Hepatic stellate cell (primary cell): ENCODE measurements around the gene CCT7.
A peak's percentile ranks its signal among the peaks of the same experiment; 100 is the strongest.
"Not testable (repeated sequence)": the region's sequence is repeated elsewhere in the genome, so short reads cannot be mapped to it uniquely, and the experiment has no call there.

ENCODE experiments used
- DNase-seq: peaks from one replicate; pipeline ENCODE4 v3.0.0; 2011; ENCODE audit warnings: low spot score

Gene CCT7

GRCh38 chr2:73255007-73255644, 21.0 kb downstream of the CCT7 start:
- DNase-seq = no peak

DNA sequence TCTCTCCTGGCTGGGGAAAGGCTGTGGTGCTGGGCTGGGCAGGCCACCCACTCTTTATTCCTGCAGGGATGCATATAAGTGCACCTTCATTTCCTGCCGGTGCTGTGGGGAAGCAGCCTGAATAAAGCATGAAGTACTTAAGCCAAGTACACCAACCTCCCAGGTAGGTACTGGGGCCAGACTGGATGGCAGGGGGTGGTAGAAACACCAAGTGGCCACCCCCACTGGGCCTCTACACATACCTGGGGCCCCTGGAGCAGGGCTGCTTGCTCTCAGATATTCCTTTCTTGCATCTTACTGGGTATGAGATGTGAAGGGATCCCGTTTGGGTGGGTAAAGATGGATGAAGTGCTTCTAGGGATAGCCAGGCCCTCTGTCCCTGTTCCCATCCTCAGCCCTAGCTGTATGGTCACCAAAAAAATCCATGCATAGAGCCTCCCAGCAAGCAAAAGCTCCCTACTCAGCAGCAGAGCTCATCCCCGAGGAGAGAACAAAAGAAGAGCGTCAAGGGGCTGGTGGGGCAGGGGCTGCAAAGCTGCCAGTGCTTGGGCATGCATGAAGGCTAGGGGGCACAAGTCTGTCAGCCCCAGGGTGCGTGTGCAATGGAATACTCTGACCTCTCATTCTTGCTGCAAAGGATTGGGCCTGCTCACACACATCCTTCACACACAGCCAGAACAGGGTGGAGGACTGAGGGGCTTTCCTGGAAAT, 22.0 kb downstream of the CCT7 start:
- no peak for DNase-seq

- DNase-seq = no peak
These were observed 22.5 kb downstream of the CCT7 start for GRCh38 chr2:73256618-73256922.

DNA sequence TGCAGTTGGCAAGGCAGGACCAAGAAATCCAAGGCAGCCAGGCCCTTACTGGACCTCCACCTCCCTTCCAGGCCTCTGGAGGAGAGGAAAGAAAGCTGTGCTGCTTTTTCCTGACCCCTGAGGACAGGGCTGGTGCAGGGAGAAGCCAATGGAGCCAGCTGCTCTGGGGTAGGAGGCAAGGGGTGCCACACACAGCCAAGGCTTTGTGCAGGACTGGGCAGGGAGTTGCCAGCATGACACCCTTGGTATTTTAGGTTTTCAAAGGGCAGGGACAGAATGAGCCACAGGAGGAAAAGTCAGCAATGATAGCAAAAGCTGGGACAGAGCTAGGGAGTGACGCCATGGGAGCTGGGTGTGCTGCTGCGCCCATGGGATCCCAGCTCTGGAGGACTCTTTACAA, 22.9 kb downstream of the CCT7 start:
- DNase-seq = no peak

- DNase-seq = no peak
These were observed 23.5 kb downstream of the CCT7 start for GRCh38 chr2:73257425-73258125.

DNA sequence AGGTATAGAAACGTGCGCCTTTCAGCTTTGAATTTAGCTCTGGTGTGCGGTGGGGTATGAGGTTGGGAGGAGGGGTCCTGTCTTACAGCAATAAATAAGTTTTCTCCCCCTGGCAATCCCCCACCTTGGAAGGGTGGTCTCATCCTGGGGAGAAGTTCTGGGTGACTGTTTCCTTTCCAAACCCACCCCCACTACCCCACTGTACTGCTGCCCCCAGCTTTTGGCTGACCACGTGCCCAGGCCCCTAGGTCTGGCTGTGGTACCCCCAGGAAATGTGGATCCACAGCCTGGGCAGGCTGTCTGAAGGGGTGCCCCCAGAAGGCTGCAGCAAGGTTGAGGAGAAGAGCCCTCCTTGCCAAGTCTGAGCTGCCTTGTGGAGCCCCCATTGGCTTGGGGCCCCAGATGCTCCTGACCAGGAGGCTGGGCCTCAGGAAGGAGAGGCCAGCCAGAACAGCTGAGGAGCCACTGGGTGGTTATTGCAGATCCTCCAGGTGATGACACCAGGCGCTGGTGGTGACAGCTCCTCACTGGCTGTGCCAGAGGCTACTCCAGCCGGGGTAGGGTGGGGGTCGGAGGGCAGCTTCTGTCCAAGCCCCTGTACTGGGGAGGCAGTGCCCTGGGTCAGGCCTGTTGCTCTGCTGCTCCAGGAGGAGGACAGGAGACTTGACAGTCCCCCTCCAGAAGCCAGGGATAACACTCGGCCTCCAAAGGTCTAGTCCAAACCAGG, 24.2 kb downstream of the CCT7 start:
- no peak for DNase-seq

GRCh38 chr2:73258913-73259215, 24.8 kb downstream of the CCT7 start:
- no peak for DNase-seq

DNA sequence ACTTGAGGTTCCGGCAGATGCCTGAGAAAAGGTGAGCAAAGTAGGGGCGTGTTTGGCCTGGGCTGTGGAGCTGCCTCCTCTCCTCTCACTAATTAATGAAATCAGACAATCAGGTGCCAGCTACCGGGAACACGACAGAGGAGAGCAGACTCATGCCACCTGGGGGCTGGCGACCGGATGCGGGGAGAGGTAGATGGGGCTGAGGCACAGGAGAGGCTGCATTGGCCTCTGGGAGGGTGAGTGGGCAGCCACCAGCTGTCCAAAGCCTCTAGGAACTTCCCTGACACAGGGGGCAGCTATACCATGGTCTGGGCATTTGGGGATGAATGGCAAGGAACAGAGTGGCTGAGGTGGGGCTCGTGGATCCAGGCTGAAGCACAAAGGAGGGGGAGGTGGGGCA, 25.2 kb downstream of the CCT7 start:
- no peak for DNase-seq

GRCh38 chr2:73259704-73260337, 25.7 kb downstream of the CCT7 start:
- DNase-seq = no peak

- peak; percentile 91 for DNase-seq
These were observed 26.4 kb downstream of the CCT7 start for GRCh38 chr2:73260338-73260984.

DNA sequence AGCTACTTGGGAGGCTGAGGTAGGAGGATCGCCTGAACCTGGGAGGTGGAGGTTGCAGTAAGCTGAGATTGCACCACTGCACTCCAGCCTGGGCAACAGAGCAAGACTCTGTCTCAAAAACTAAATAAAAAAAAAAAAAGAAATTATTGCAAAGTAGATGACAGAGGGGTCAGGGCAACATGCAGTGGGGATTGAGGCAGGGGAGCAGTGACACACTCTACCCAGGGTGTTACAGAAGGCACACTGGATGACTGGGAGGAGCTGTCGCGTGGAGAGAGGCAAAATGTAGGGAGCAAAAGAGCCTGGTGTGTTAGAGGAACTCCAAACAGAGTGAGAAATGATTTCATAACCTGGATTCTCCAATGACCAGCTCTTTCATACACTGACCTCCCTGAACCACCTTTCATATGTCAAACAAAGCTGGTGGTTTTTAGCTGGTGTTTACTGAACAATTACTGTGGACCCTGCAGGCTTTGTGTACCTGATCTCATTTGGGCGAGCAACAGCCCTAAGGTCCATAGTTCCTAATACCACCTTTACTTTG, 28.1 kb downstream of the CCT7 start:
- no peak for DNase-seq

DNA sequence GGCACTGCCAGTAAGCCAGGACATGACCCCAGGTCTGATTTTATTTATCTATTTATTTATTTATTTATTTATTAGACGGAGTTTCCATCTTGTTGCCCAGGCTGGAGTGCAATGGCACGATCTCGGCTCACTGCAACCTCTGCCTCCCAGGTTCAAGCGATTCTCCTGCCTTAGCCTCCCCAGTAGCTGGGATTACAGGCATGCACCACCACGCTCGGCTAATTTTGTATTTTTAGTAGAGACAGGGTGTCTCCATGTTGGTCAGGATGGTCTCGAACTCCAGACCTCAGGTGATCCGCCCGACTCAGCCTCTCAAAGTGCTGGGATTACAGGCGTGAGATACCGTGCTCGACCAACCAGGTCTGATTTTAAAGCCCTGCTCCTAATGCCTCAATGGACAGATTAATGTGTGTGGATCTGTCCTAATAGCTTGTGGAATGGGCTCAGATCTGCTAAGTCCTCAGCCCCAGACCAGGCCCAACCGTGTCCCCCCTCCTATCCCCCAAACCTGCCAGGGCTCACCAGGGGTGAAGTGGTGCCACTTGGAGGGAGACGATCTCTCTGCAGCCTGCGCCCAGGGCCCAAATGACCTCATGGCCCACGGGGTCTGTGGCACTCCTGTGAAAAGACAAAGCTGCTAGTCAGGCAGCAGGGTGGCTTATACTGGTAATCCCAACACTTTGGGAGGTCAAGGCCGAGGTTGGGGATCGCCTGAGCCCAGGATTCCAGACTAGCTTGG, 28.8 kb downstream of the CCT7 start:
- DNase-seq = not testable (repeated sequence)

- DNase-seq = no peak
These were observed 29.6 kb downstream of the CCT7 start for GRCh38 chr2:73263540-73264331.

DNA sequence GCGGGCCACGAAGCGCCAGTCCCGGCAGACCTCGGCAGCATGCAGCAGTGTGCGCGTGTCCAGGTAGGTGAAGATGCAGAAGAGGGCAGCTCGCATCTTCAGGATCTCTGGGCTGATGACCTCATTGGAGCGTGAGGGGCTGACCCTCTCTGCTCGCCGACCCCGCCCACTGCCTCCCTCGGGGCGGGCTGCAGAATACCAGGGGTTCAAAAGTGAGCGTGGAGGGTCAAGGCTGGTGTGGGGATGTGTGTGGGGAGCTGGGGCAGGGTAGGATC, 30.2 kb downstream of the CCT7 start:
- DNase-seq = no peak

DNA sequence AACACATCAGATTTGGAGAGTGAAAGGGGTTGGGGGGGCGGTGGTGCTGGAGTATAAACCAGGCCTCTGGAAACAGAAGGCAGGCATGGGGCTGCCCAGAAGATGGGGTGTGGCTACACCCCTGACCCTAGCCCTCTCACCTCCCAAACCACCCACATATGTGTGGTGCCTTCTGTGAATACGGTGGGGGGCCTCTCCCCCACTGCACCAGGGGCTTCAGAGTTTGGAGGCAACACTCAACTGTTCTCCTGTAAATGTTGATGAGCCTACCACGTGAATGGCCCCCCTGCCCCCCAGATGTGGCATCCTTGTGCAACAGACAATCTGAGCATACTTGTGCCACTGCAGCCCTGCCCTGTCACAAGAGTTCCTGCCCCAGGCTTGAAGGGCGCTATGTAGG, 30.7 kb downstream of the CCT7 start:
- no peak for DNase-seq

DNA sequence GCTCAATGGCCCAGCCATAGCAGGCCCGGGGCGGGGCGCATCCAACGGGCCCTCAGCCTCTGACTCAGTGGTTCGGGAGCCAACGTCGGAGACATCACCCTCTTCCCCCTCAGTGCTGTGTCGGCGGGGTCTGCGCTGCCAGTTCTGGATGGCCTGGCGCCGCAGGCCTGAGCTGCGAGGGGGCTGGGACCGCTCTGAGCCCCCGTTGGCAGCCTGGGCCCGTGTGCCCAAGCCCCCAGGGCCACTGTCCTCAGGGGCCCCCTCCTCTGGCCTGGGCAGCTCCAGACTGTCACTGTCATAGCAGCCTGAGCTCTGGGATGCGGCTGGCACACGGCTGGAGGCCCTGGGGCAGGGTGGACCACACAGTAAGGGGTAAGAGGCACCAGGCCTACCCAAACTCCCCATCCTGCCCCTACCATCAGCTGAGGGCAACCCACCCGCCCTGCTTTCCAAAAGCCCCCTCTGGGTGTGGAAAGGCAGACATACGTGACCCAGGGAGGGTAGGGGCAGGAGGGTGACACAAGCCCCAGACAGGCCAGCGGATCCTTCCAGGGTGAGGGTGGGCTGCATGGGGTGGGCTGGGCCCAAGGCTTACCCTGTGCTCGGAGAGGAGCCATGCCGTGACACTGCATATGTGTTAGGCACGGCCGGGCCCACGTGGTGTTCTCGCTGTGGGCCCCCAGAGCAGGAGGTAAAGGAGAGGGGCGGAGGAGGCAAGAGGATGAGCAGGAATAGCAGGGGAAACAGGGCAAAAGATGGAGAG, 31.4 kb downstream of the CCT7 start:
- DNase-seq = no peak

DNA sequence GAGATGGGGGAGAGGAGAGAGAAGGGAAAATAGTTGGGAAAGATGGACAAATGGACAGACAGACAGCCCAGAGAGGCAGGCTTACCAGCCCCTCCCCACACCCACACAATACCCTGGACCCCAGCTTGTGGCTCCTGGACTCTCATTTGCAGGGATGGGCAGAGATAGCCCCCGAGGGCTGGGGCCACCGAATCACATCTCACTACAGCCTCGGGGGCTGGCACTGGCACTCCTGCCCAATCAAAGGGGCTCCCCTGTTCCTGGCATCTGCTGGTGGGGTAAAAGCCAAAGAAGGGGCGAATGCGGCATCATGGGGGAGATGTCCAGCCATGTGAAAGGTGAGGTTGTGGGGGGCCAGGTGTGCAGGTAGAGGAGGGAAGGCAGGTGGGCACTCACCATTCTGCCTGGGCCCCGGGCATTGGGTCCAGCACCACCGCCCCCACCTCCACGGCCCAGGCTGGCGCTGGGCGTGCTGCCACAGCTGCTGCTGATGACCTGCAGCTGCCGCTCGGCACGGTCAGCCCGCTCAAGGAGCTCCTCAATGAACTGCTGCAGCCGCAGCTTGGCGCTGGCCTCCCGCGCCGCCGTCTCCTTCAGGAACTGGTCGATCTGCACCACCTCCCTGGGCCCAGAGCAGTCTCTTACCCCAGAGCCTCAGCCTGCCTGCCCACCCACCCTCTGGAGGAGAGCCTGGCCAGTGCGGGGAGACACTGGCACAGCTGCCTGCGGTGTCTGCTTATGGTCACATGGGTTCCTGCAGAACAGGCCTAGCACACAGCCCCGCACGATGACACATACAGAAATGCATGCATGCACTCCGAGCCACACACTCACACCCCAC, 32.2 kb downstream of the CCT7 start:
- DNase-seq = no peak

GRCh38 chr2:73267008-73267407, 32.9 kb downstream of the CCT7 start:
- no peak for DNase-seq

DNA sequence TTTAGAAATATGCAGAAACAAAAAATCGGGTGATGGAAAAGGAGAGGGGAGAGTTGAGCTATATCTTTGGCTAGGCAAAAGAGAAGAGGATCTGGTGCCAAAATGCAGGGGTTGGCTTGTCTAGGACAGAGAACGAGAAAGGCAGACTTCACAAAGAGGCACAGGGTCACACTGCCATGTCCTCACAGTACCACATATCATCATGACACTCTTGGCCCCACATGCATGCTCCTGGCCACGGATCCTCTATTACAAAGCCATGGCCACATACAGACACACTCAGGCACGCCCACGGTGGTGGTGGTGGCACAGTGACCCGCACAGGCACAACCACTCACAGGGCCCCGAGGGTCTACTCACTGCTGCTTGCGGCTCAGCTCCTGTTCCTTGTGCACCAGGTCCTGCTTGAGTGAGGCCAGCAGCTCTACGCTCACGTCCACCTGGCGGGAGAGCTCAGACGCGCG, 34.3 kb downstream of the CCT7 start:
- no peak for DNase-seq
